Thymus (tissue), 11 donors: ENCODE data around the gene ABI3BP. TPM values are rescaled to one million over a fixed set of nuclear protein-coding genes. Genes with fewer than 3 reads are reported as not detected.
A peak's percentile ranks its signal among the peaks of the same experiment; 100 is the strongest.

Experiments
- DNase-seq, 9 donors: peaks; one replicate each; pipeline ENCODE4 v3.0.0-alpha.2; 2013; ENCODE audit warnings: low spot score in 9 of 9, low read depth in 6 of 9, missing footprints in 1 of 9
- H3K27ac ChIP-seq, 2 donors: one replicate each; pipeline ENCODE4 v1.5.1; 2013; ENCODE audit warnings: control low read depth in 1 of 2, low read depth in 1 of 2, low read length in 1 of 2, mild to moderate bottlenecking in 1 of 2, moderate library complexity in 1 of 2
- H3K27me3 ChIP-seq, 2 donors: one replicate each; pipeline ENCODE4 v1.5.1; 2013; ENCODE audit warnings: low read length in 1 of 2; ENCODE audit not compliant: control insufficient read depth in 2 of 2, insufficient read depth in 1 of 2
- H3K36me3 ChIP-seq, 2 donors: one replicate each; pipeline ENCODE4 v1.5.1; 2013; ENCODE audit warnings: low read length in 1 of 2, mild to moderate bottlenecking in 1 of 2, moderate library complexity in 1 of 2; ENCODE audit not compliant: control insufficient read depth in 2 of 2, insufficient read depth in 2 of 2
- H3K4me1 ChIP-seq, 2 donors: one replicate each; pipeline ENCODE4 v1.5.1; 2013; ENCODE audit warnings: low read length in 2 of 2; ENCODE audit not compliant: control insufficient read depth in 2 of 2, insufficient read depth in 2 of 2
- H3K4me3 ChIP-seq, 2 donors: one replicate each; pipeline ENCODE4 v1.5.1; 2013; ENCODE audit warnings: low read length in 2 of 2, control low read depth in 1 of 2, mild to moderate bottlenecking in 1 of 2
- H3K9me3 ChIP-seq, 2 donors: one replicate each; pipeline ENCODE4 v1.5.1; 2013; ENCODE audit warnings: low read length in 1 of 2, mild to moderate bottlenecking in 1 of 2; ENCODE audit not compliant: control insufficient read depth in 2 of 2, insufficient read depth in 1 of 2
- WGBS: extraction: QIAGEN DNeasy Blood & Tissue Kit; methylation state at CpG from one replicate; pipeline ENCODE4 v1.1.7; 2013; 5-methylcytosine and 5-hydroxymethylcytosine counted together
- polyA plus RNA-seq: library from polyadenylated mRNA; stranded (reverse); fragments of 200-250 nt; gene quantifications from one replicate; pipeline ENCODE4 v1.2.3, GENCODE V29; 2013
- total RNA-seq: library from RNA; stranded (reverse); fragments of 120-200 nt; gene quantifications from one replicate; pipeline ENCODE4 v1.2.4, GENCODE V29; 2013
- donor health status: healthy.

ABI3BP gene
- total and polyA plus RNA-seq, 2 donors, result 0.80 to 5.7 TPM

GRCh38 chr3:100891827-100892226 lies 101.4 kb downstream of the ABI3BP start:
- DNase-seq, result no peak
- no peak overlapping the region for H3K27ac ChIP-seq
- no peaks in the 10 kb centered on the region for H3K4me1 ChIP-seq
- H3K36me3 ChIP-seq, result no peaks in the 10 kb centered on the region
- no peaks in the 10 kb centered on the region for H3K9me3 ChIP-seq
- 85% methylated on average over 5 of the region's 5 CpGs for WGBS
- H3K4me3 ChIP-seq, result no peak overlapping the region
- H3K27me3 ChIP-seq, result no peaks in the 10 kb centered on the region

DNA sequence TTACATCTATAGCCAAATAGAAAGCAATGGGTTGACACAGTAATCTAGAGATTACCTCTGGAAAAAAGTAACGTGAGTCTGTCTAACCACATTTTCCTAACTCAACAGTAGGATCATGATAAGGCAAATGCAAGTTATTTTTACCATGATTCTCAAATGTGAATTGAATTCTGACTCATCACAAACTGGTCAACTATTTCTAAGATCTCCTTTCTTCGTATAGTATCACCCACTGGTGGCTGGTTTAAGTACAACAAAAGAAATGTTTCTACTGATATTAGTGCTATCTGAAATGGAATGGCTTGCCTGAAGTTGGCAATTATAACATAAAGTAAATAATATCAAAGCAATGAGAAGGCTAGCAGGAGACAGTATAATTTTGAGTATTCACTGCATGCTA lies 102.2 kb downstream of the ABI3BP start:
- Histone ChIP-seq H3K27me3 (no peaks in the 10 kb centered on the region), H3K9me3 (no peaks in the 10 kb centered on the region), H3K36me3 (no peaks in the 10 kb centered on the region), H3K4me3 (no peak overlapping the region), H3K27ac (no peak overlapping the region), H3K4me1 (no peaks in the 10 kb centered on the region)
- 56% methylated on average over 2 of the region's 2 CpGs for WGBS
- no peak for DNase-seq

DNA sequence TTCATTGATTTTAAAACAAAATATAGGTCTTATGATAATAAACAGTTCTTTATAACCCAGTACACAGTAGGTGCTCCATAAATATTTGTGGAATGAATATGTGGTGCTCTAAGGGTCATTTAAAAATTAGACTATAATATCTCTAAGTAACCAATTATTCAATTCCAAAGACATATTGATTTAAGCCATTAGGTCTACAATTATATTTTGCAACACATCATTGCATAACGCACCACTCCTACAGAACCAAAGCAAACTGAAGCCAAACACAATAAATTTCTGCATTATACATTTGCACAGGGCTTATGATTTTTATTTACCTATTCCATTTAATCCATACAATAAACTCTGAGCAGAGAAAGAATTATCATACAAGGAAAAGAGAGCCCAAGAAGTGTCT lies 104.3 kb downstream of the ABI3BP start:
- Histone ChIP-seq H3K9me3 (no peaks in the 10 kb centered on the region), H3K27ac (no peak overlapping the region), H3K4me3 (no peak overlapping the region), H3K36me3 (no peaks in the 10 kb centered on the region), H3K27me3 (no peaks in the 10 kb centered on the region), H3K4me1 (no peaks in the 10 kb centered on the region)
- DNase-seq, result no peak
- WGBS, result 97% methylated on average over 1 of the region's 1 CpG

DNA sequence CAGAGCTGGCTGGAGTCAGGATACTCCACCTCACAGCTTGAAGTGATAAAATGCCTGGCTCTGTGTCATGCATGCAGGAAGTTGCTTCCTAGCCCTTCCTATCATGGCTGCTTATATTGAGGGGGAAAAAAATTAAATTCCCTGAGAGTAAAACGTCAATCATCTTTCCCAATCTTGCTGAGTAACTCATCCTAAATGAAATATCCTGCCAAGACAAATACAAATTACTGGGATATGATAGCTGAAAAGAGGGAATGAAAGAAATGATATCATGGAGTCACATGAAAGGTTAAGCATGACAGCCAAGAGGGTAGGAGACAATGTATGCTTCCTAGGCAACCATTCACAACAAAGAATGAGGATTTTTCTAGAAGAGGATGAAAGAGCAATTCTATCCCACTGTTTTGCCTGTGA lies 110.6 kb downstream of the ABI3BP start:
- 86% methylated on average over 1 of the region's 1 CpG for WGBS

DNA sequence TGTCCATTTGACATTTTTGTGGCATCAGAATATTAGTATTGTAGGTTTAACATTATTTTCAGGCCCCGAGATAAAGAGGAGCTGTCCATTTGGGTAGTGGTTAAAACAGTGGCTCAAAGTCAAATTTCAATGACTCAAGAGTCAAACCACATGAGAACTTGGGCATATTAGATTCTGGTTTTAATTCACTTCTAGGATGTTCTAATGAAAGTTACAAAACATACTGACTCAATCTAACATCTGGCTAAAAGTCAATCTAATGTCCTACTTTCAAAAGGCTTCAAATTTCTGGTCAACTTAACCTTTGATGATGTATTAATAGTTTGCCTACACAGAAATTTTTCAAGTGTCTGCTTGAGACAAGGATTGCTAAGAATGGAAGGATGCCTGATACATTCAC lies 112.4 kb downstream of the ABI3BP start:
- H3K4me1 ChIP-seq, result no peaks in the 10 kb centered on the region
- no peaks in the 10 kb centered on the region for H3K9me3 ChIP-seq
- DNase-seq, result no peak
- whole genome bisulfite sequencing, result 93% methylated on average over 1 of the region's 1 CpG
- no peaks in the 10 kb centered on the region for H3K27me3 ChIP-seq
- H3K36me3 ChIP-seq, result no peaks in the 10 kb centered on the region
- no peak overlapping the region for H3K4me3 ChIP-seq
- H3K27ac ChIP-seq, result no peak overlapping the region

More for the DNA sequence above, 110.6 kb downstream of the ABI3BP start:
- Histone ChIP-seq H3K27me3 (no peaks in the 10 kb centered on the region), H3K9me3 (no peaks in the 10 kb centered on the region), H3K4me3 (no peak overlapping the region), H3K4me1 (no peaks in the 10 kb centered on the region), H3K36me3 (no peaks in the 10 kb centered on the region), H3K27ac (no peak overlapping the region)
- no peak for DNase-seq

GRCh38 chr3:100880072-100880471 lies 113.1 kb downstream of the ABI3BP start:
- Histone ChIP-seq H3K4me1 (no peaks in the 10 kb centered on the region), H3K36me3 (no peaks in the 10 kb centered on the region), H3K9me3 (no peaks in the 10 kb centered on the region), H3K4me3 (no peak overlapping the region), H3K27me3 (no peaks in the 10 kb centered on the region), H3K27ac (no peak overlapping the region)
- 96% methylated on average over 7 of the region's 7 CpGs for WGBS
- DNase-seq, result no peak

GRCh38 chr3:100879195-100879810 lies 113.9 kb downstream of the ABI3BP start:
- H3K27ac ChIP-seq, result no peak overlapping the region
- H3K27me3 ChIP-seq, result no peaks in the 10 kb centered on the region
- H3K36me3 ChIP-seq, result no peaks in the 10 kb centered on the region
- H3K4me1 ChIP-seq, result no peaks in the 10 kb centered on the region
- WGBS, result 96% methylated on average over 4 of the region's 4 CpGs
- DNase-seq, result no peak
- no peaks in the 10 kb centered on the region for H3K9me3 ChIP-seq
- no peak overlapping the region for H3K4me3 ChIP-seq

- Histone ChIP-seq H3K9me3 (no peaks in the 10 kb centered on the region), H3K36me3 (no peaks in the 10 kb centered on the region), H3K27ac (no peak overlapping the region), H3K27me3 (no peaks in the 10 kb centered on the region), H3K4me1 (no peaks in the 10 kb centered on the region), H3K4me3 (no peak overlapping the region)
- DNase-seq, result no peak
- WGBS, result 96% methylated on average over 2 of the region's 2 CpGs
These were observed 115.9 kb downstream of the ABI3BP start for GRCh38 chr3:100877286-100877685.

- WGBS, result 38% methylated on average over 5 of the region's 5 CpGs
These were observed 118.0 kb downstream of the ABI3BP start for GRCh38 chr3:100875239-100875638.

More at GRCh38 chr3:100875239-100875638, 118.0 kb downstream of the ABI3BP start:
- Histone ChIP-seq H3K36me3 (no peaks in the 10 kb centered on the region), H3K27me3 (no peaks in the 10 kb centered on the region), H3K4me1 (no peaks in the 10 kb centered on the region), H3K9me3 (no peaks in the 10 kb centered on the region), H3K4me3 (no peak overlapping the region), H3K27ac (no peak overlapping the region)
- peak in 1 of 9 donors; percentile 7 for DNase-seq
